K562 (cell line): Measurements from ENCODE around the gene KHSRP. TPM values are rescaled to one million over a fixed set of nuclear protein-coding genes. Genes with fewer than 3 reads are reported as not detected.
A peak's percentile ranks its signal among the peaks of the same experiment; 100 is the strongest.

ENCODE experiments used
- HDAC2 ChIP-seq: fragments of 450-650 bp; IDR thresholded peaks from 2 replicates; pipeline ENCODE4 v1.6.1; 2016; ENCODE audit warnings: mild to moderate bottlenecking
- JUN ChIP-seq, 2 experiments: sonication (generic) in 1 of 2; formaldehyde crosslinking in 1 of 2; IDR thresholded peaks; 2 replicates each; pipeline versions ENCODE4 v1.6.1 to v1.8.0; 2012 to 2022; ENCODE audit warnings: borderline replicate concordance in 2 of 2, mild to moderate bottlenecking in 2 of 2, improper control_type of control experiment in 1 of 2, low read depth in 1 of 2, low read length in 1 of 2, missing genetic modification reagents in 1 of 2
- KLF1 ChIP-seq: fragments of 450-650 bp; IDR thresholded peaks from 2 replicates; pipeline ENCODE4 v1.6.1; 2016; ENCODE audit warnings: missing genetic modification characterization, missing compliant biosample characterization
- NCOA2 ChIP-seq, 2 experiments: fragments of 450-650 bp; IDR thresholded peaks; 2 replicates each; pipeline ENCODE4 v1.6.1; 2018; ENCODE audit warnings: mild to moderate bottlenecking in 2 of 2, moderate library complexity in 1 of 2; ENCODE audit not compliant: partially characterized antibody in 2 of 2
- PHF8 ChIP-seq: fragments of 200-600 bp; sonication (generic); IDR thresholded peaks from 2 replicates; pipeline ENCODE4 v1.6.1; 2012; ENCODE audit warnings: mixed run types, mild to moderate bottlenecking, inconsistent platforms, low read length, moderate library complexity, borderline replicate concordance
- POLR2AphosphoS5 ChIP-seq: IDR thresholded peaks from 2 replicates; pipeline ENCODE4 v1.6.1; 2011; ENCODE audit warnings: mild to moderate bottlenecking, low read depth, low read length, moderate library complexity; ENCODE audit not compliant: control insufficient read depth, insufficient read depth
- RBM17 ChIP-seq: fragments of 200-400 bp; formaldehyde crosslinking; IDR thresholded peaks from 2 replicates; pipeline ENCODE4 v1.6.1; 2017; ENCODE audit warnings: low read depth, mild to moderate bottlenecking, low read length, borderline replicate concordance
- ZNF384 ChIP-seq: IDR thresholded peaks from 2 replicates; pipeline ENCODE4 v1.6.1; 2012; ENCODE audit warnings: low read depth, low read length, improper control_type of control experiment
- polyA plus RNA-seq, 8 experiments: library from polyadenylated mRNA; depleted of rRNA in 4 of 8; stranded (reverse) in 5 of 8; unstranded in 3 of 8; fragments of >200 nt; fragmentation: Nextera tagmentation in 2 of 8; fragmentation: Illumina TruSeq in 1 of 8; extraction: Ambion mirVana in 2 of 8; extraction: Trizol in 1 of 8; gene quantifications; 2 replicates each; pipeline versions ENCODE4 v1.2.1 to v1.2.3, GENCODE V29; 2011 to 2014; ENCODE audit warnings: inconsistent platforms in 1 of 8, missing spikeins in 1 of 8
- total RNA-seq, 7 experiments: library from RNA; depleted of rRNA in 6 of 7; stranded (reverse); fragments of >200 nt in 6 of 7; fragmentation: Illumina TruSeq in 2 of 7; extraction: Trizol in 2 of 7; gene quantifications; 2 replicates each; pipeline versions ENCODE4 v1.2.1 to v1.2.3, GENCODE V29; 2011 to 2021; ENCODE audit warnings: low replicate concordance in 1 of 7
- TF ChIP-seq, protein P1 (sequence below): sonication (generic); formaldehyde crosslinking; IDR thresholded peaks from 2 replicates; pipeline ENCODE4 v1.8.0; 2023; ENCODE audit warnings: mild to moderate bottlenecking, missing genetic modification reagents
- TF ChIP-seq, protein P2 (sequence below), 3 experiments: IDR thresholded peaks in 2 of 3; conservative IDR thresholded peaks in 1 of 3; 2 replicates each; pipeline ENCODE4 v1.5.1; 2011 to 2012; ENCODE audit warnings: low read length in 3 of 3, mild to moderate bottlenecking in 3 of 3, control low read depth in 2 of 3, improper control_type of control experiment in 1 of 3, inconsistent platforms in 1 of 3, low read depth in 1 of 3, mixed read lengths in 1 of 3, moderate library complexity in 1 of 3; ENCODE audit not compliant: insufficient read depth in 2 of 3
- TF ChIP-seq, protein P3 (sequence below): fragments of 250-450 bp; sonication (Bioruptor Pico); IDR thresholded peaks from 2 replicates; pipeline ENCODE4 v1.5.0; 2021; ENCODE audit warnings: mild to moderate bottlenecking, borderline replicate concordance
- TF ChIP-seq, protein P4 (sequence below): fragments of 250-450 bp; sonication (Bioruptor Pico); IDR thresholded peaks from 2 replicates; pipeline ENCODE4 v1.4.0; 2020; ENCODE audit warnings: mild to moderate bottlenecking, moderate library complexity
- TF ChIP-seq, protein P5 (sequence below): fragments of 250-450 bp; sonication (Bioruptor Pico); IDR thresholded peaks from 2 replicates; pipeline ENCODE4 v1.4.0; 2020

Gene KHSRP
- total and polyA plus RNA-seq, 9 of the 15 experiments (the other 6 are each of a cell fraction or from before 2014, with no cell fraction given), result 4.2 to 564 (median 139) TPM

DNA sequence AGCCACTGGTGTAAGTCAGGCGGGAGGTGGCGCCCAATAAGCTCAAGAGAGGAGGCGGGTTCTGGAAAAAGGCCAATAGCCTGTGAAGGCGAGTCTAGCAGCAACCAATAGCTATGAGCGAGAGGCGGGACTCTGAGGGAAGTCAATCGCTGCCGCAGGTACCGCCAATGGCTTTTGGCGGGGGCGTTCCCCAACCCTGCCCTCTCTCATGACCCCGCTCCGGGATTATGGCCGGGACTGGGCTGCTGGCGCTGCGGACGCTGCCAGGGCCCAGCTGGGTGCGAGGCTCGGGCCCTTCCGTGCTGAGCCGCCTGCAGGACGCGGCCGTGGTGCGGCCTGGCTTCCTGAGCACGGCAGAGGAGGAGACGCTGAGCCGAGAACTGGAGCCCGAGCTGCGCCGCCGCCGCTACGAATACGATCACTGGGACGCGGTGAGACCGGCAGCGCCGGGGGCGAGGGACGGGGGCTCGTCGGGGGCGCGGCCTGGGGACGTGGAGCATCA is 52.0 kb downstream of the KHSRP start, which contains the start of gene ALKBH7 (continued):
- TF ChIP-seq JUN (IDR thresholded peaks at IDR 0.05; ENCODE audit: borderline replicate concordance, low read depth, low read length) (no peak), JUN (CRISPR knock-in tag; IDR thresholded peaks at IDR 0.05; ENCODE audit: borderline replicate concordance) (no peak), RBM17 (no peak), HDAC2 (no peak), KLF1 (no peak), PHF8 (peak; percentile 87; the same call in 1 of the 2 replicates), ZNF384 (no peak), POLR2AphosphoS5 (no peak), NCOA2 (IDR thresholded peaks at IDR 0.05; ENCODE audit: partially characterized antibody in 2 of 2) (no peak)
- TF ChIP-seq, protein P1, sequence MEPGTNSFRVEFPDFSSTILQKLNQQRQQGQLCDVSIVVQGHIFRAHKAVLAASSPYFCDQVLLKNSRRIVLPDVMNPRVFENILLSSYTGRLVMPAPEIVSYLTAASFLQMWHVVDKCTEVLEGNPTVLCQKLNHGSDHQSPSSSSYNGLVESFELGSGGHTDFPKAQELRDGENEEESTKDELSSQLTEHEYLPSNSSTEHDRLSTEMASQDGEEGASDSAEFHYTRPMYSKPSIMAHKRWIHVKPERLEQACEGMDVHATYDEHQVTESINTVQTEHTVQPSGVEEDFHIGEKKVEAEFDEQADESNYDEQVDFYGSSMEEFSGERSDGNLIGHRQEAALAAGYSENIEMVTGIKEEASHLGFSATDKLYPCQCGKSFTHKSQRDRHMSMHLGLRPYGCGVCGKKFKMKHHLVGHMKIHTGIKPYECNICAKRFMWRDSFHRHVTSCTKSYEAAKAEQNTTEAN (CRISPR knock-in tag), result no peak
- TF ChIP-seq, protein P2, sequence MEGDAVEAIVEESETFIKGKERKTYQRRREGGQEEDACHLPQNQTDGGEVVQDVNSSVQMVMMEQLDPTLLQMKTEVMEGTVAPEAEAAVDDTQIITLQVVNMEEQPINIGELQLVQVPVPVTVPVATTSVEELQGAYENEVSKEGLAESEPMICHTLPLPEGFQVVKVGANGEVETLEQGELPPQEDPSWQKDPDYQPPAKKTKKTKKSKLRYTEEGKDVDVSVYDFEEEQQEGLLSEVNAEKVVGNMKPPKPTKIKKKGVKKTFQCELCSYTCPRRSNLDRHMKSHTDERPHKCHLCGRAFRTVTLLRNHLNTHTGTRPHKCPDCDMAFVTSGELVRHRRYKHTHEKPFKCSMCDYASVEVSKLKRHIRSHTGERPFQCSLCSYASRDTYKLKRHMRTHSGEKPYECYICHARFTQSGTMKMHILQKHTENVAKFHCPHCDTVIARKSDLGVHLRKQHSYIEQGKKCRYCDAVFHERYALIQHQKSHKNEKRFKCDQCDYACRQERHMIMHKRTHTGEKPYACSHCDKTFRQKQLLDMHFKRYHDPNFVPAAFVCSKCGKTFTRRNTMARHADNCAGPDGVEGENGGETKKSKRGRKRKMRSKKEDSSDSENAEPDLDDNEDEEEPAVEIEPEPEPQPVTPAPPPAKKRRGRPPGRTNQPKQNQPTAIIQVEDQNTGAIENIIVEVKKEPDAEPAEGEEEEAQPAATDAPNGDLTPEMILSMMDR (IDR thresholded peaks at IDR 0.05 in 2 of 3, conservative IDR thresholded peaks at IDR 0.05 in 1 of 3; ENCODE audit: insufficient read depth in 2 of 3, low read depth in 1 of 3, low read length in 3 of 3), result no peak
- TF ChIP-seq, protein P3, sequence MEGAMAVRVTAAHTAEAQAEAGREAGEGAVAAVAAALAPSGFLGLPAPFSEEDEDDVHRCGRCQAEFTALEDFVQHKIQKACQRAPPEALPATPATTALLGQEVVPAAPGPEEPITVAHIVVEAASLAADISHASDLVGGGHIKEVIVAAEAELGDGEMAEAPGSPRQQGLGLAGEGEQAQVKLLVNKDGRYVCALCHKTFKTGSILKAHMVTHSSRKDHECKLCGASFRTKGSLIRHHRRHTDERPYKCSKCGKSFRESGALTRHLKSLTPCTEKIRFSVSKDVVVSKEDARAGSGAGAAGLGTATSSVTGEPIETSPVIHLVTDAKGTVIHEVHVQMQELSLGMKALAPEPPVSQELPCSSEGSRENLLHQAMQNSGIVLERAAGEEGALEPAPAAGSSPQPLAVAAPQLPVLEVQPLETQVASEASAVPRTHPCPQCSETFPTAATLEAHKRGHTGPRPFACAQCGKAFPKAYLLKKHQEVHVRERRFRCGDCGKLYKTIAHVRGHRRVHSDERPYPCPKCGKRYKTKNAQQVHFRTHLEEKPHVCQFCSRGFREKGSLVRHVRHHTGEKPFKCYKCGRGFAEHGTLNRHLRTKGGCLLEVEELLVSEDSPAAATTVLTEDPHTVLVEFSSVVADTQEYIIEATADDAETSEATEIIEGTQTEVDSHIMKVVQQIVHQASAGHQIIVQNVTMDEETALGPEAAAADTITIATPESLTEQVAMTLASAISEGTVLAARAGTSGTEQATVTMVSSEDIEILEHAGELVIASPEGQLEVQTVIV (CRISPR knock-in tag), result peak; percentile 15; the same call in 1 of the 2 replicates
- TF ChIP-seq, protein P4, sequence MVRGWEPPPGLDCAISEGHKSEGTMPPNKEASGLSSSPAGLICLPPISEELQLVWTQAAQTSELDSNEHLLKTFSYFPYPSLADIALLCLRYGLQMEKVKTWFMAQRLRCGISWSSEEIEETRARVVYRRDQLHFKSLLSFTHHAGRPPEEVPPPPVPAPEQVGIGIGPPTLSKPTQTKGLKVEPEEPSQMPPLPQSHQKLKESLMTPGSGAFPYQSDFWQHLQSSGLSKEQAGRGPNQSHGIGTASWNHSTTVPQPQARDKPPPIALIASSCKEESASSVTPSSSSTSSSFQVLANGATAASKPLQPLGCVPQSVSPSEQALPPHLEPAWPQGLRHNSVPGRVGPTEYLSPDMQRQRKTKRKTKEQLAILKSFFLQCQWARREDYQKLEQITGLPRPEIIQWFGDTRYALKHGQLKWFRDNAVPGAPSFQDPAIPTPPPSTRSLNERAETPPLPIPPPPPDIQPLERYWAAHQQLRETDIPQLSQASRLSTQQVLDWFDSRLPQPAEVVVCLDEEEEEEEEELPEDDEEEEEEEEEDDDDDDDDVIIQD (CRISPR knock-in tag), result no peak
- TF ChIP-seq, protein P5, sequence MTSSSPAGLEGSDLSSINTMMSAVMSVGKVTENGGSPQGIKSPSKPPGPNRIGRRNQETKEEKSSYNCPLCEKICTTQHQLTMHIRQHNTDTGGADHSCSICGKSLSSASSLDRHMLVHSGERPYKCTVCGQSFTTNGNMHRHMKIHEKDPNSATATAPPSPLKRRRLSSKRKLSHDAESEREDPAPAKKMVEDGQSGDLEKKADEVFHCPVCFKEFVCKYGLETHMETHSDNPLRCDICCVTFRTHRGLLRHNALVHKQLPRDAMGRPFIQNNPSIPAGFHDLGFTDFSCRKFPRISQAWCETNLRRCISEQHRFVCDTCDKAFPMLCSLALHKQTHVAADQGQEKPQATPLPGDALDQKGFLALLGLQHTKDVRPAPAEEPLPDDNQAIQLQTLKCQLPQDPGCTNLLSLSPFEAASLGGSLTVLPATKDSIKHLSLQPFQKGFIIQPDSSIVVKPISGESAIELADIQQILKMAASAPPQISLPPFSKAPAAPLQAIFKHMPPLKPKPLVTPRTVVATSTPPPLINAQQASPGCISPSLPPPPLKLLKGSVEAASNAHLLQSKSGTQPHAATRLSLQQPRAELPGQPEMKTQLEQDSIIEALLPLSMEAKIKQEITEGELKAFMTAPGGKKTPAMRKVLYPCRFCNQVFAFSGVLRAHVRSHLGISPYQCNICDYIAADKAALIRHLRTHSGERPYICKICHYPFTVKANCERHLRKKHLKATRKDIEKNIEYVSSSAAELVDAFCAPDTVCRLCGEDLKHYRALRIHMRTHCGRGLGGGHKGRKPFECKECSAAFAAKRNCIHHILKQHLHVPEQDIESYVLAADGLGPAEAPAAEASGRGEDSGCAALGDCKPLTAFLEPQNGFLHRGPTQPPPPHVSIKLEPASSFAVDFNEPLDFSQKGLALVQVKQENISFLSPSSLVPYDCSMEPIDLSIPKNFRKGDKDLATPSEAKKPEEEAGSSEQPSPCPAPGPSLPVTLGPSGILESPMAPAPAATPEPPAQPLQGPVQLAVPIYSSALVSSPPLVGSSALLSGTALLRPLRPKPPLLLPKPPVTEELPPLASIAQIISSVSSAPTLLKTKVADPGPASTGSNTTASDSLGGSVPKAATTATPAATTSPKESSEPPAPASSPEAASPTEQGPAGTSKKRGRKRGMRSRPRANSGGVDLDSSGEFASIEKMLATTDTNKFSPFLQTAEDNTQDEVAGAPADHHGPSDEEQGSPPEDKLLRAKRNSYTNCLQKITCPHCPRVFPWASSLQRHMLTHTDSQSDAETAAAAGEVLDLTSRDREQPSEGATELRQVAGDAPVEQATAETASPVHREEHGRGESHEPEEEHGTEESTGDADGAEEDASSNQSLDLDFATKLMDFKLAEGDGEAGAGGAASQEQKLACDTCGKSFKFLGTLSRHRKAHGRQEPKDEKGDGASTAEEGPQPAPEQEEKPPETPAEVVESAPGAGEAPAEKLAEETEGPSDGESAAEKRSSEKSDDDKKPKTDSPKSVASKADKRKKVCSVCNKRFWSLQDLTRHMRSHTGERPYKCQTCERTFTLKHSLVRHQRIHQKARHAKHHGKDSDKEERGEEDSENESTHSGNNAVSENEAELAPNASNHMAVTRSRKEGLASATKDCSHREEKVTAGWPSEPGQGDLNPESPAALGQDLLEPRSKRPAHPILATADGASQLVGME (CRISPR knock-in tag), result no peak
